NOMO-1 treated with dmso at 0.1 percent for 144 hours (cell line): ENCODE results near the gene DRICH1.
"Not testable (repeated sequence)": the region's sequence is repeated elsewhere in the genome, so short reads cannot be mapped to it uniquely, and the experiment has no call there.

Source experiments
- DNase-seq: peaks from one replicate; lab custom pipeline; 2025; ENCODE audit not compliant: unreplicated experiment; lab: John Stamatoyannopoulos, UW

The DRICH1 gene

GRCh38 chr22:23603266-23603665, 28.9 kb downstream of the DRICH1 start:
- DNase-seq: no peak

GRCh38 chr22:23598805-23599518, 33.2 kb downstream of the DRICH1 start:
- DNase-seq: no peak

GRCh38 chr22:23597576-23598268, 34.4 kb downstream of the DRICH1 start:
- DNase-seq: not testable (repeated sequence)

- not testable (repeated sequence) for DNase-seq
Observed at GRCh38 chr22:23595904-23596303, 36.2 kb downstream of the DRICH1 start.

GRCh38 chr22:23591846-23592245, 40.3 kb downstream of the DRICH1 start:
- no peak for DNase-seq

- DNase-seq: peak; percentile 41
Observed at GRCh38 chr22:23591201-23591791, 40.8 kb downstream of the DRICH1 start.

- DNase-seq: no peak
Observed at GRCh38 chr22:23583836-23584235, 48.3 kb downstream of the DRICH1 start.

- DNase-seq: no peak
Observed at GRCh38 chr22:23583153-23583552, 49.0 kb downstream of the DRICH1 start.

- DNase-seq: no peak
Observed at GRCh38 chr22:23581260-23581650, 50.9 kb downstream of the DRICH1 start.

GRCh38 chr22:23580576-23581259, 51.4 kb downstream of the DRICH1 start:
- no peak for DNase-seq

GRCh38 chr22:23579870-23580575, 52.1 kb downstream of the DRICH1 start, which contains the start of gene IGLL1:
Gene IGLL1, minus strand, starts transcription at chr22:23580290. Its CDS starts 100 bp downstream, at chr22:23580190.
- no peak for DNase-seq

GRCh38 chr22:23579280-23579679, 52.8 kb downstream of the DRICH1 start:
- DNase-seq: no peak

- no peak for DNase-seq
Observed at GRCh38 chr22:23578306-23578705, 53.8 kb downstream of the DRICH1 start.

GRCh38 chr22:23576681-23577080, 55.4 kb downstream of the DRICH1 start:
- DNase-seq: no peak

GRCh38 chr22:23575601-23576000, 56.5 kb downstream of the DRICH1 start:
- DNase-seq: no peak

- DNase-seq: no peak
Observed at GRCh38 chr22:23574877-23575276, 57.2 kb downstream of the DRICH1 start.

- no peak for DNase-seq
Observed at GRCh38 chr22:23574371-23574811, 57.7 kb downstream of the DRICH1 start.

- DNase-seq: not testable (repeated sequence)
Observed at GRCh38 chr22:23573701-23574235, 58.4 kb downstream of the DRICH1 start.

- DNase-seq: not testable (repeated sequence)
Observed at GRCh38 chr22:23573106-23573505, 59.0 kb downstream of the DRICH1 start.

GRCh38 chr22:23571486-23571885, 60.6 kb downstream of the DRICH1 start:
- no peak for DNase-seq
